Neural progenitor cell (in vitro differentiated cells): ENCODE measurements around the gene XAF1.

Experiments
- CTCF ChIP-seq: fragments of 200-600 bp; sonication (generic); IDR thresholded peaks from 2 replicates; pipeline ENCODE4 v1.5.1; 2017; ENCODE audit warnings: antibody characterized with exemption, mild to moderate bottlenecking
- EZH2 ChIP-seq: fragments of 200-600 bp; sonication (generic); IDR thresholded peaks from 2 replicates; pipeline ENCODE4 v1.6.1; 2017; ENCODE audit warnings: antibody characterized with exemption, mild to moderate bottlenecking, moderate library complexity

DNA sequence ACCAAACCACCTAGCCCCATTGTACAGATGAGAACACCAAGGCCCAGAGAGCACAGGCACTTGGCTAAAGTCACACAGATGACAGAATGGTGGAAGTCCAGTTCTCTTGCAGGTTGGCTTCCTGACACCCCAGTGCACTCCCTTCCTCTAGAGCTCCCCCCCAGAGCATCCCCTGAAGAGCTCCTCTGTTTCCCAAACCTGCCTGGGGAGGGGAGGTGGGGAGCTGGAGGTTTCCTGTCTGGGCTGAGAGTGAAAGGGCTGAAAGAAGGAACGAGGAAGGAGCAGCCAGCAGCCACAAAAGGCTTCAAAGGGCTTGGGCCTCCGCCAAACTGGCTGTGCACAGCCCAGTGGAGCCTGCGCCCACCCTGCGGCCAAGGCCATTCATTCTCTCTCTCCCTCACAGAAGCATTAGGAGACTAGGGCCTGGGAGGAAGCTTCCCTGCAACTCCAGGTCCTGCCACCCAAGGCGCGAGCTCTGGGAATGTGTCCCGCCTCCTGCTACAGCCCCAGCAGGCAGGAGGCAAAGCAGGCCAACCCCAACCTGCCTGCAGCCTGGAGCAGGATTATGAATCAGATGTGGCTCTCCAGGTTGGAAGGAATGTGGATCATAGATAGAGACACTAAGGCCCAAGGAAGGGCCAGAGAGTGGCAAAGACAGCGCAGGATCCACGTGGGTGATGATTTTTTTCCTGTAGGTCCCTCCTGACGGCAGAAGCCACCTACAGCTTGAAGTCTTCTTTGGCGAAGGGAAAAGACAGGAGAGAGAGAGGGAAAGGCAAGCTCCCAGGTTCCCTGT, 43.6 kb upstream of the XAF1 start:
- no peak for TF ChIP-seq CTCF
- TF ChIP-seq EZH2 = no peak
